Neural cell (in vitro differentiated cells): Measurements from ENCODE around the gene GSC2.

Experiments used
- CTCF ChIP-seq: fragments of 450-650 bp; IDR thresholded peaks from 2 replicates; pipeline ENCODE4 v1.5.1; 2014; ENCODE audit warnings: antibody characterized with exemption, mild to moderate bottlenecking, moderate library complexity; ENCODE audit not compliant: poor library complexity, severe bottlenecking
- EP300 ChIP-seq: fragments of 450-650 bp; conservative IDR thresholded peaks from 2 replicates; pipeline ENCODE4 v1.6.1; 2014; ENCODE audit warnings: antibody characterized with exemption, mild to moderate bottlenecking, moderate library complexity; ENCODE audit not compliant: poor library complexity, severe bottlenecking
- EZH2 ChIP-seq: fragments of 200-600, 300-800 bp; shearing (Covaris generic), sonication (generic); IDR thresholded peaks from 2 replicates; pipeline ENCODE4 v1.6.1; 2014; ENCODE audit warnings: antibody characterized with exemption, low read length, borderline replicate concordance, mild to moderate bottlenecking; ENCODE audit not compliant: insufficient read depth, poor library complexity, severe bottlenecking
- POLR2AphosphoS5 ChIP-seq: IDR thresholded peaks from 2 replicates; pipeline ENCODE4 v1.6.1; 2012
- RAD21 ChIP-seq: fragments of 450-650 bp; conservative IDR thresholded peaks from 2 replicates; pipeline ENCODE4 v1.6.1; 2014; ENCODE audit warnings: antibody characterized with exemption, mild to moderate bottlenecking, moderate library complexity
- REST ChIP-seq: IDR thresholded peaks from 2 replicates; pipeline ENCODE4 v1.6.1; 2012; ENCODE audit warnings: borderline replicate concordance
- SMC3 ChIP-seq: fragments of 450-650 bp; conservative IDR thresholded peaks from 2 replicates; pipeline ENCODE4 v1.6.1; 2014; ENCODE audit warnings: antibody characterized with exemption, mild to moderate bottlenecking, moderate library complexity; ENCODE audit not compliant: poor library complexity
- TAF1 ChIP-seq: IDR thresholded peaks from 2 replicates; pipeline ENCODE4 v1.6.1; 2012; ENCODE audit warnings: low read depth

- no peak for TF ChIP-seq CTCF
- TF ChIP-seq EZH2 = no peak
- TF ChIP-seq POLR2AphosphoS5 = no peak
- no peak for TF ChIP-seq REST
- no peak for TF ChIP-seq EP300
- no peak for TF ChIP-seq TAF1
- TF ChIP-seq SMC3 = no peak
- no peak for TF ChIP-seq RAD21
These were observed 48.1 kb upstream of the GSC2 start for GRCh38 chr22:19197997-19198865.
